ENCODE measurements around the gene CYFIP1.

The CYFIP1 gene

DNA sequence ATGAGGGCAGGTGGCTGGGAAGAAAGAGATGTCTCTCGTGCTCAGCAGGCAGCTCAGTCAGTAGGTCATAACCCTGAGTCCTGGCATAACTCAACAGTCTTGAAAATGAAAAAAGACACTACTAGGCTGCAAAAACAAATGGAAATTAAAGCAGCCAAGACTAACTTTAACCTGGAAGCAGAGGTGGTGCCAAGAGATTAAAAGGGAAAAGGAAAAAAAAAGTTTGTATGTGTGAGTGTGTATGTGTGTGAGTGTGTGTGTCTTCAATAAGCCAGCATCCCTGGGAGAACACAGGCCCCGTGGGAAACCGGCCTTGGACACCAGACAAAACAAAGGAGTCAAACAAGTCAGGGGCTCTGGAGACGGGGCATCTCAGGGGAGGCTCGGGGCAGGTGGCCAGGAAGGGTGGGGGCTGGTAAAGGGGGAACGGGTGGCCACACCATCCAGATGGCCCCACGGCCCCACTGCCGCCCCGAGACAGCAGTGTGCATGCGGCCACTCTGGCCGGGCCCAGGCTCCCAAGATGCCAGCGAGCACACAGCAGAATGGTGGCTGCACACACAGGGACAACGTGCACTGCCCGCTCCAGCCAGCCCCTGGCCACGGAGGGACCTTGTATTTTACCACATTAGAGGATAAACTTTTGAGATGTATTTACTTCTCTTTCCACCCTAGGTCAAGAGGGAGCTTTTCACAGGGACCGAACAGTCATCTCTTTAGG is 23.8 kb downstream of the CYFIP1 start:
- no peaks in the 10 kb centered on the region for H3K9me3 ChIP-seq (ENCODE audit: insufficient read depth, low read length)
- no peak overlapping the region for H3K9ac ChIP-seq (ENCODE audit: low read length)
- no peak overlapping the region for H3K27ac ChIP-seq (ENCODE audit: low read length)
- H3K4me1 ChIP-seq (ENCODE audit: low read length) = peaks cover 5% of the 10 kb centered on the region; the same call in 1 of the 2 replicates
- H3K4me3 ChIP-seq (ENCODE audit: low read length) = no peak overlapping the region
- no peak for TF ChIP-seq EZH2phosphoT487 (IDR thresholded peaks at IDR 0.05; ENCODE audit: low read depth)
- no peak overlapping the region for H3K4me2 ChIP-seq (ENCODE audit: low read length)
- H3K79me2 ChIP-seq (ENCODE audit: low read length) = no peaks in the 10 kb centered on the region
- no peaks in the 10 kb centered on the region for H3K27me3 ChIP-seq (ENCODE audit: low read depth, low read length)
- peaks cover 4% of the 10 kb centered on the region; the same call in 1 of the 2 replicates for H4K20me1 ChIP-seq (ENCODE audit: insufficient read depth, low read length)
- H2AFZ ChIP-seq (ENCODE audit: low read depth, low read length) = no peak overlapping the region
- no peaks in the 10 kb centered on the region for H3K36me3 ChIP-seq (replicated peaks; ENCODE audit: low read depth, low read length)

DNA sequence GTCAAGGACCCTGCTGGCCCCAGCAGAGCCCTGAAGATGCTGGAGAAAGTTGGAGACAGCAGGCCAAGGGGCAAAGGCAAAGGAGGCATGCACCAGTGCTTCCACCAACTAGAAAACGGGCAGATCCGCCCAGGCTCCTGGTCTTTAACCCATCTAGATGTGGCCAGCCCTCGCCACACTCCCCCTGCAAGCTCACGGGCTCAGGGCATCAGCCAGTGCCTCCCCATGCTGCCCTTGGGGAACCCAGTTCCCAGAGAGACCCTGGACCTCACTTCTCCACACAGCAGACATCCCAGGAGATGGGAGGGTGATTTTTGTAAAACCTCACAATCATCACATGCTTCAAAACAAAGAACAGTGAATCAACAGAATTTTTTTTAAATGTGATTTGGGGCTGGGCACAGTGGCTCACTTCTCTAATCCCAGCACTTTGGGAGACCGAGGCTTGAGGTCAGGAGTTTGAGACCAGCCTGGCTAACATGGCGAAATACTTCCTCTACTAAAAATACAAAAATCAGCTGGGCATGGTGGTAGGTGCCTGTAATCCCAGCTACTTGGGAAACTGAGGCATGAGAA is 24.5 kb downstream of the CYFIP1 start:
- no peaks in the 10 kb centered on the region for H3K36me3 ChIP-seq (replicated peaks; ENCODE audit: low read depth, low read length)

DNA sequence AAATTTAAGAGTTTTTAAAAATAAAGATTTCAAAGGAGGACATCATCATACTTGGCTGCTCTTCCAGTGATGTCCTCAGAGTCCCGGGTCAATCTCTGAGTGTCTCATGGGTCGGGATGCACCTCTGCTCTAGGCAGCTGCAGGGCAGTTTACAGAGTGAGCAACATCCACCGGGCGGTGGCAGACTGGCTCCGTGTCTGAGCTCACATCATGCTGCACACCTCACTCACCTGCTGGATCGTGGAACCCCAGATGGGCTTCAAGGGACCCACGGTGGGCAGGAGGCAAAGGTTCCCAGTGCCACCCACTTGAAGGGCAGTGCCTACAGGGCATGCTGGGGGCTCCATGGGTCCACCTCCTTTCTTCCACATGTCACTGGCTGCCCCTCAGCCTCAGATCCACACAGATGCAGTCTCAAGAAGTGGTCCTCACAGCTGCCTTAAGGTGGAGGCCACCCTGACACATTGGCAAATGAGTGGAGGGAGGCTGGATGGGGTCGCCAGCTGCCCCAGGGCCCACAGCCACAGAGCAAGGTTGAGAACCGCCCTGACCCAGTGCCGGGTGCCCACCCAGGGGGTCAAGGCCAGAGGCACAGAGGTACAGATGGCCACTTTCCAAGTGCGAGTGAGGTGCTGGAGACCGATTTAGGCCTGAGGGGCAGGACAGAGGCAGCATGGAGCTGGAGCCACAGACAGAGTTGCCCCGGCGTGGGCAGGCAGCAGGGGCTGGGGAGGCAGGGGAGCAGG is 25.2 kb downstream of the CYFIP1 start:
- no peak overlapping the region for H3K4me2 ChIP-seq (ENCODE audit: low read length)
- H3K9me3 ChIP-seq (ENCODE audit: insufficient read depth, low read length) = no peaks in the 10 kb centered on the region
- no peak overlapping the region for H3K9ac ChIP-seq (ENCODE audit: low read length)
- H3K27me3 ChIP-seq (ENCODE audit: low read depth, low read length) = no peaks in the 10 kb centered on the region
- TF ChIP-seq, protein P1, sequence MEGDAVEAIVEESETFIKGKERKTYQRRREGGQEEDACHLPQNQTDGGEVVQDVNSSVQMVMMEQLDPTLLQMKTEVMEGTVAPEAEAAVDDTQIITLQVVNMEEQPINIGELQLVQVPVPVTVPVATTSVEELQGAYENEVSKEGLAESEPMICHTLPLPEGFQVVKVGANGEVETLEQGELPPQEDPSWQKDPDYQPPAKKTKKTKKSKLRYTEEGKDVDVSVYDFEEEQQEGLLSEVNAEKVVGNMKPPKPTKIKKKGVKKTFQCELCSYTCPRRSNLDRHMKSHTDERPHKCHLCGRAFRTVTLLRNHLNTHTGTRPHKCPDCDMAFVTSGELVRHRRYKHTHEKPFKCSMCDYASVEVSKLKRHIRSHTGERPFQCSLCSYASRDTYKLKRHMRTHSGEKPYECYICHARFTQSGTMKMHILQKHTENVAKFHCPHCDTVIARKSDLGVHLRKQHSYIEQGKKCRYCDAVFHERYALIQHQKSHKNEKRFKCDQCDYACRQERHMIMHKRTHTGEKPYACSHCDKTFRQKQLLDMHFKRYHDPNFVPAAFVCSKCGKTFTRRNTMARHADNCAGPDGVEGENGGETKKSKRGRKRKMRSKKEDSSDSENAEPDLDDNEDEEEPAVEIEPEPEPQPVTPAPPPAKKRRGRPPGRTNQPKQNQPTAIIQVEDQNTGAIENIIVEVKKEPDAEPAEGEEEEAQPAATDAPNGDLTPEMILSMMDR (IDR thresholded peaks at IDR 0.05; ENCODE audit: low read depth, low read length) = no peak
- no peak for TF ChIP-seq EZH2phosphoT487 (IDR thresholded peaks at IDR 0.05; ENCODE audit: low read depth)
- H3K79me2 ChIP-seq (ENCODE audit: low read length) = no peaks in the 10 kb centered on the region
- no peak overlapping the region for H2AFZ ChIP-seq (ENCODE audit: low read depth, low read length)
- no peaks in the 10 kb centered on the region for H3K36me3 ChIP-seq (replicated peaks; ENCODE audit: low read depth, low read length)
- H3K4me3 ChIP-seq (ENCODE audit: low read length) = no peak overlapping the region
- H3K4me1 ChIP-seq (ENCODE audit: low read length) = peaks cover 5% of the 10 kb centered on the region; the same call in 1 of the 2 replicates
- H3K27ac ChIP-seq (ENCODE audit: low read length) = no peak overlapping the region
- H4K20me1 ChIP-seq (ENCODE audit: insufficient read depth, low read length) = no peaks in the 10 kb centered on the region

More for the DNA sequence above, 24.5 kb downstream of the CYFIP1 start:
- peaks cover 4% of the 10 kb centered on the region; the same call in 1 of the 2 replicates for H4K20me1 ChIP-seq (ENCODE audit: insufficient read depth, low read length)
- H3K4me2 ChIP-seq (ENCODE audit: low read length) = no peak overlapping the region
- H3K9me3 ChIP-seq (ENCODE audit: insufficient read depth, low read length) = no peaks in the 10 kb centered on the region
- no peaks in the 10 kb centered on the region for H3K27me3 ChIP-seq (ENCODE audit: low read depth, low read length)
- H3K4me1 ChIP-seq (ENCODE audit: low read length) = peaks cover 5% of the 10 kb centered on the region; the same call in 1 of the 2 replicates
- TF ChIP-seq, protein P1 (IDR thresholded peaks at IDR 0.05; ENCODE audit: low read depth, low read length) = no peak
- no peak for TF ChIP-seq EZH2phosphoT487 (IDR thresholded peaks at IDR 0.05; ENCODE audit: low read depth)
- no peak overlapping the region for H3K27ac ChIP-seq (ENCODE audit: low read length)
- no peak overlapping the region for H3K4me3 ChIP-seq (ENCODE audit: low read length)
- no peaks in the 10 kb centered on the region for H3K79me2 ChIP-seq (ENCODE audit: low read length)
- H3K9ac ChIP-seq (ENCODE audit: low read length) = no peak overlapping the region
- H2AFZ ChIP-seq (ENCODE audit: low read depth, low read length) = no peak overlapping the region

DNA sequence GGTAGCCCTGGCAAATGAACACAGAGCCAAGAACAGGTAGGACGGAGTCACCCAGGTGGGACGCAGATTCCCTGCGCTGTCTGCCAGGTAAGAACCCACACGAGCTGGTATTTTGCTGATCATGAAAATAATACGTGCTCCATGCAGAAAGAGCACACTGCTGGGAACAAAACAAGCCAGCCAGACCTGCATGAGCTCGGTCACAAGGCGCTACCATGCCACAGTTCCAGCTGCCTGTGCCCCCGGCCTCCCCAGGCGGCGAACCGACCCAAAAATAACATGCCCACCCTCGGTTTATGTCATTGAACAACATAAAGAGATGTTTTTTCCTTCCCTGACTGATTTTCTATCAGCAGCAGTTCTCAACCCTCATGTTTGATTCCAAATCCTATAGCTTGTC is 25.8 kb downstream of the CYFIP1 start:
- H3K4me2 ChIP-seq (ENCODE audit: low read length) = no peak overlapping the region
- no peak overlapping the region for H3K4me3 ChIP-seq (ENCODE audit: low read length)
- no peaks in the 10 kb centered on the region for H3K9me3 ChIP-seq (ENCODE audit: insufficient read depth, low read length)
- no peaks in the 10 kb centered on the region for H3K36me3 ChIP-seq (replicated peaks; ENCODE audit: low read depth, low read length)
- H2AFZ ChIP-seq (ENCODE audit: low read depth, low read length) = no peak overlapping the region
- no peaks in the 10 kb centered on the region for H3K79me2 ChIP-seq (ENCODE audit: low read length)
- H3K9ac ChIP-seq (ENCODE audit: low read length) = no peak overlapping the region
- H3K4me1 ChIP-seq (ENCODE audit: low read length) = peaks cover 5% of the 10 kb centered on the region
- no peak overlapping the region for H3K27ac ChIP-seq (ENCODE audit: low read length)
- H4K20me1 ChIP-seq (ENCODE audit: insufficient read depth, low read length) = no peaks in the 10 kb centered on the region
- no peak for TF ChIP-seq EZH2phosphoT487 (IDR thresholded peaks at IDR 0.05; ENCODE audit: low read depth)
- TF ChIP-seq, protein P1 (IDR thresholded peaks at IDR 0.05; ENCODE audit: low read depth, low read length) = no peak
- H3K27me3 ChIP-seq (ENCODE audit: low read depth, low read length) = no peaks in the 10 kb centered on the region
